GM12874 (cell line): ENCODE results near the gene CHRNA1.

Experiments
- CTCF ChIP-seq: IDR thresholded peaks from 2 replicates; pipeline ENCODE4 v1.5.1; 2011; ENCODE audit warnings: low read depth, mild to moderate bottlenecking, control low read depth, low read length, moderate library complexity; ENCODE audit not compliant: insufficient read depth

CHRNA1 gene

DNA sequence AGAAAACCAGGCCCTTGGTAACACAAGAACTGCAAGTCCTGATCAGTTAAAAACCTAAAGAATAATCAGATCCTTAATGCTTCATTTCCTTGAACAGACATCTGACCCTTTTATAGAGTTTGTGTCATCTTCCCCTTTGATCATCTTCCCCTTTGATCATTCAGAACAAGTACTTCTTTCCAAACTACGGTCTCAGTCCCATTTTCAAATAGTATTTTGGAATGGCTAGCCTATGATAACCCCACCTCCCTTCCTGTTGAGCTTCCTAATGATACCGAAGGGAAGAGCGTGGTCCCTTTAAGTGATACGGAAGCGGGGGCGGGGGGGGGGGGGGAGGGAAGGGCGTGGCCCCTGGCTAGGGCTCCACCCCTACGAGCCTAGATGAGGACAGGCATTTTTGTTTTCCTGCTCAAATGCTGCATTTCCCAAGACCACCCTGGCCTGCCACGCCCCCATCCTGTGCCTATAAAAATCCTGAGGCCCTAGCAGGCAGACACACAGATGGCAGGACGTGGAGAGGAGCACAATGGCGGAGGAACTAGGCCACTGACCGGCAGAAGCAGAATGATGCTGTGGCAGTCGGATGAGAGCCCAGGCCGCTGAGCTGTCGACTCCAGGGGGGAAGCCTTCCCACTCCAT lies 24.1 kb upstream of the CHRNA1 start:
- TF ChIP-seq CTCF: no peak

DNA sequence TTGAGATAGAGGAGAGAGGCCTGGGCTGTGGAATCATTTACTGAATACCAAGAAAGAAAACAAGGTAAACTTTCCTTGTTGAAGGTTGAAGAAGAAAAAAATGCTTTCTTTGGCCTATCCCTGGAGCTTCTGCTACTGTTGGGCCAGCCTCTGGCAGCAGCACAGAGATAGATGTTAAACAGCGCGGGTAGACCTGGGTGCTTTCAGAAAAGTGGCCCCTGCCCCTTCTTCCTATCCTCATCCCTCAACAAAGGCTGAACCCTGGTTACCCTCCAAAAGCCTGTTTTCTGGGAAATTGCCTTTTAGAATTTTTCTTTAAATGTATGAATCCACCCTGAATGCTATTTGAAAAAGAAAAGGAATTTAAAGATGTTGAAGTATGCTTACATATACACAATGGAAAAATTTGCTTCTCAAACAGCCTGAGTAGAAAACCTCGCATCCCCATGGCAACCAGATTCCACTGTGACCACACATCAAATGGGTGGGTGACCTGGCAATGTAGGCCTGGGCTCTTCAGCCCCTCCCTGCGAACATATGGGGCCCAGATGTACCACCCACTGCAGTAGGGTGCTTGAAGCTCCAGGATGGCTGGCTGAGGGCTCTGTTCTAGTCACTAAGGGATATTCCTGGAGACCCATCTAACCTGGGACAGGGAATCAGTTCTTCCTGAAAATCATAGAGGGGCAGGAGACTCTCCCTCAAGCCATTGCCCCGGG lies 23.4 kb upstream of the CHRNA1 start:
- TF ChIP-seq CTCF: no peak

- no peak for TF ChIP-seq CTCF
These were observed 21.9 kb upstream of the CHRNA1 start for GRCh38 chr2:174786066-174786725.

DNA sequence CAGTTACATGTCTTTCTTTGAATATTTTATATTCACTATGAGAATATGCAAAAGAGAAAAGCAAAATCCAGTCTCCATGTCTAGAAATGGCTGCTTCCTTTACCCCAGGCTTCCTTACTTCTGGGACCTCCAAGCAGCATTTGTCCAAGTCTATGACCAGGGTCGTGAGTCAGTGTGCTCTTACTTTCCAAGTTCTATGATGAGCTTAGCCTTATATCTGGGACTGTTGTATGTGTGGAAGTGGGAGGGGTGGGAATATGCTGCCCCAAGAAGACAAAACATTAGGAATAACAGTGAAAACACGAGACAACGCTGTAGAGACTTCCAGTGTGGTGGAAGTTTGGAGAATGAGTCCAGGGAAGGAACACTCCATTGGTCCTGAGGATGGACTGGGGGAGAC lies 21.2 kb upstream of the CHRNA1 start:
- no peak for TF ChIP-seq CTCF

DNA sequence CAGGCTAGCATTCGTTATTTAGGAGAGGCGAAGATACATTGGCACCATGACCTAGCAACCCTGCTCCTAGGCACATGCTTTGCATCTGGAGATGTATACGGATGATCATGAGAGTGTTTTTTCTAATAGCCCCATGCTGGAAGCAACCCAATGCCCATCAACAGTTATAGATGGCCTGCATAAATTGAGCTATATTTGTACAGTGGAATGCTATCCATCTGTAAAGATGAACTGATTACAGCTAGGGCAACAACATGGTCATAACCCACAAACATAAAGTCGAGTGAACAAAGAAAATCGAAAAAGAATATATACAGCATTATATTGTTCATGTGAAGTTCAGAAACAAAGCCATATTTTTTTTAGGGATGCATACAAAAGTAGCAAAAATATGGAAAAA lies 20.6 kb upstream of the CHRNA1 start:
- no peak for TF ChIP-seq CTCF

- no peak for TF ChIP-seq CTCF
These were observed 20.0 kb upstream of the CHRNA1 start for GRCh38 chr2:174784316-174784715.

DNA sequence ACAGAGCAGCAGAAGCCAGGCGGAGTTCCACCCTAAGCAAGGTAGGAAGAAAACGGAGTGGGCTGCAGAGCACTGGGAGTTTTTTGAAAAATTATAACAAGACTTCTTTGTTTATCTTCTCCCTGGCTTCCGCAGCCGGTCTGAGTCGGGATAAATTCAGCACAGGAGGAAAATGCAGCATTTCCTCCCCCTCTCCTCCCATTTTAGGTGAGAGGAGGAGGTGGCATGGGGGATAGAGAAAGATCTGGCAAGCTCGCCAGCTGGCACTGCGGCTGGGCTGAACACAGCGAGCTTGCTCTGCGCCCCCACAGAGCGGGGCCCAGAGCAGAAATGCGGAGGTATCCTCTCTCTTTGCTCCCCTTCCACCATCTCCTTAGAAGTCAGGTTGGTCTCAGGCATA lies 17.7 kb upstream of the CHRNA1 start:
- no peak for TF ChIP-seq CTCF
